ENCODE measurements around the gene ERC1.

Gene ERC1

DNA sequence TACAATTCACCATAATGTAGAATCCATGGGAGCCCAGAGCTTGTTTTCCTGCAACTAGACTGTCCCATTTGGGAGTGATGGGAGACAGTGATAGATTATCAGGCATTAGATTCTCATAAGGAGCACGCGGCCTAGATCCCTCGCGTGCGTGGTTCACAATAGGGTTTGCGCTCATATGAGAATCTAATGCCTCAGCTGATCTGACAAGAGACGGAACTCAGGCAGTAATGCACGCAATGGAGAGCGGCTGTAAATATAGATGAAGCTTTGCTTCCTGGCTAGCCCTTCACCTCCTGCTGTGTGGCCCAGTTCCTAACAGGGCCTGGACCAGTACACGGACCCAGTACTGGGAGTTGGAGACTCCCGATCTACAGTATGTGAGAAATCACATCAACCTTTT lies 476.7 kb downstream of the ERC1 start:
- H3K4me3 ChIP-seq (ENCODE audit: low read depth, low read length): no peak overlapping the region
- TF ChIP-seq, protein P1, sequence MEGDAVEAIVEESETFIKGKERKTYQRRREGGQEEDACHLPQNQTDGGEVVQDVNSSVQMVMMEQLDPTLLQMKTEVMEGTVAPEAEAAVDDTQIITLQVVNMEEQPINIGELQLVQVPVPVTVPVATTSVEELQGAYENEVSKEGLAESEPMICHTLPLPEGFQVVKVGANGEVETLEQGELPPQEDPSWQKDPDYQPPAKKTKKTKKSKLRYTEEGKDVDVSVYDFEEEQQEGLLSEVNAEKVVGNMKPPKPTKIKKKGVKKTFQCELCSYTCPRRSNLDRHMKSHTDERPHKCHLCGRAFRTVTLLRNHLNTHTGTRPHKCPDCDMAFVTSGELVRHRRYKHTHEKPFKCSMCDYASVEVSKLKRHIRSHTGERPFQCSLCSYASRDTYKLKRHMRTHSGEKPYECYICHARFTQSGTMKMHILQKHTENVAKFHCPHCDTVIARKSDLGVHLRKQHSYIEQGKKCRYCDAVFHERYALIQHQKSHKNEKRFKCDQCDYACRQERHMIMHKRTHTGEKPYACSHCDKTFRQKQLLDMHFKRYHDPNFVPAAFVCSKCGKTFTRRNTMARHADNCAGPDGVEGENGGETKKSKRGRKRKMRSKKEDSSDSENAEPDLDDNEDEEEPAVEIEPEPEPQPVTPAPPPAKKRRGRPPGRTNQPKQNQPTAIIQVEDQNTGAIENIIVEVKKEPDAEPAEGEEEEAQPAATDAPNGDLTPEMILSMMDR (IDR thresholded peaks at IDR 0.05; ENCODE audit: low read depth, low read length): no peak

DNA sequence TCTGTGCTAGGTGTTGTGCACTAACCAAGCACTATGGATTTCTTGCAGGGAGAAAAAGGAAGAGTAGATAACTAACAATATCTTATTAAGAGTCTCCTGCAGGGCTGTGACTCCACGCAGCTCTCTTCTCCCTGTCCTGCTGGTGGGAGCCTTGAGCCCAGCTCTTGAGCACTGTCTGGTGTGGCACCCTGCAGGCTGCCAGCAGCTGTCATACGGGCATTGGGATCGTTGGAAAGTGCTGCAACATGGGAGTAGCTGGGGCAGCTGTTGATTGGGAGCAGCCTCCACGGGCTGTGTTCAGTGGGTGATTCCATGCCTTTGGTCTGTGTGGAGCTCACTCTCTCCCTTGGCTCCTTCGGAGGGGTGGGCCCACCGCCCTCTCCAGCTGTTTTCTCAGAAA lies 478.0 kb downstream of the ERC1 start:
- no peak overlapping the region for H3K4me3 ChIP-seq (ENCODE audit: low read depth, low read length)
- TF ChIP-seq, protein P1 (IDR thresholded peaks at IDR 0.05; ENCODE audit: low read depth, low read length): no peak

DNA sequence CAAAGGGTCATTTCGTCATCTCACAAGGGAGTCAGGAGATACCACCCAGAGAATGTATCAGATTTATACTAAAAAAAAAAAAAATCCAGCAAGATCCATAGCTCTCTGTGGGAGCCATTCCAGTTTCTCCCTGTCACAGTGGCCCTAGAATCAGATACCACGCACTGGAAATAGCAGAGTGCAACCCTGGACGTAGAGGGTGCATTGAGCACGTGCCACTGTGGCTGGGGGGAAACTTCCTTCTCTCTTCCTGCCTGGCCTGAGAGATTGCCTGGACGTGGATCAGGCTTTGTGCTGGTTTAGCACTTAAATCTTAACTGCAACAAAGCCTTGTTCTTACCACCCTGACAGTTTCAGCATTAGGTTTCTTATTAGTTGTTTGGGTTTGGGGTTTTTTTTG lies 479.0 kb downstream of the ERC1 start:
- TF ChIP-seq, protein P1 (IDR thresholded peaks at IDR 0.05; ENCODE audit: low read depth, low read length): no peak
- H3K4me3 ChIP-seq (ENCODE audit: low read depth, low read length): no peak overlapping the region

DNA sequence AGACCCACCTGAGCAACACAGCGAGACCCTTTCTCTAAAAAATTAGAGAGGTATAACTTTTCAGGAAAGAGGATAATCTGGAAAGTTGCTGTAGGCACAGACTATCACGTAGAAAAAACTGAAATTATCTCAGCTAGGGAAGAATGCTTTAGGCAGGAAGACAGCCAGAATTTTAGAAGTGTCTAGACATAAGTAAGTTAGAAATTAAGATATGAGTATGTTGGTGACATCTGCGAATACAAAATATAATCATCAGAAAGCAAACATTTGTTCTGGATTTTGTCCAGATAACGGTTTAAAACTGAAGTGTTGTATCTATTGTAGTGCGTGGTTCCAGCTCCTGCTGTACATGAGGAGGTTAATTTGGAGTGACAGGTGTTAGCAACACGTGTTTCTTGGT lies 480.2 kb downstream of the ERC1 start:
- TF ChIP-seq, protein P1 (IDR thresholded peaks at IDR 0.05; ENCODE audit: low read depth, low read length): no peak

DNA sequence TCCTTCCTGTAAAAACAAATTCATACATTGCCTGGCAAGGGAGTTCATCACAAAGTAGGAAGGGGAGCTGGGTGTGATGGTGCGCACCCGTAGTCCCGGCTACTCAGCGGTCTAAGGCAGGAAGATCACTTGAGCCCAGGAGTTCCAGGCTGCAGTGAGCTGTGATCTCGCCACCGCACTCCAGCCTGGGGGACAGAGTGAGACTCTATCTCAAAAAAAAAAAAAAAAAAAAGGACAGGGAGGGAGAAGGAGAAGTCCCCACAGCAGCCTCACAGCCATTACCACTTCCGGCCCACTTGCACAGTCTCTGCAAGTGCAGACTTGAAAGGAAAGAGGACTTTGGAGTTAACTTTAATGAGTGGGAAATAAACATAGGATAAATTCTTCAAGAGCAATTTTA lies 482.4 kb downstream of the ERC1 start:
- TF ChIP-seq, protein P1 (IDR thresholded peaks at IDR 0.05; ENCODE audit: low read depth, low read length): no peak

More for the DNA sequence above, 480.2 kb downstream of the ERC1 start:
- H3K4me3 ChIP-seq (ENCODE audit: low read depth, low read length): no peak overlapping the region

DNA sequence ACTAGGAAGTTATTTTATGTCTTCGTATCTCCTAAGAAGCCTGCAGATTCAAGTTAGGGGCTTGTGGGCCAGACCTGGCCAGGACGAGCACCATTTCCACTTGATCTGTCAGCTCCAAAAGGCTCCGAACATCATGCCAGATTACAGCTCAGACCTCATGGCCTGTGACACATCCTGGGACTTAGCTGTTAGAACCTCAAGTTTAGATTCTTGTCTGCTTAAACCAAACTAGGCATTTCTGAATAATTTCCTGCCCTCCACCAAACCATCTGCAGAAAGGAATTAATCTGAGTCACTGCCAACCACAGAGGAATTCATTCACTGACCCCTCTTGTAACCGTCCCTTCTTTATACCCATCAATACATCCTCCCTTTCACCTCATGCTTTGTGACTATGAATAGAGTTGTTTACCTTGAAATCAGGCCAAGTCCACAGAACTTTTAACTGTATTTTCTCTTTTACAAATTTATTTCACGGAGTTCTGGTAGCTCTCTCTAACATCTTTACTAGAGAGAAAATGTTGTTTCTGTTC lies 483.1 kb downstream of the ERC1 start:
- TF ChIP-seq, protein P1 (IDR thresholded peaks at IDR 0.05; ENCODE audit: low read depth, low read length): no peak
- H3K4me3 ChIP-seq (ENCODE audit: low read depth, low read length): peak overlapping the region; percentile 37

More for the DNA sequence above, 482.4 kb downstream of the ERC1 start:
- no peak overlapping the region for H3K4me3 ChIP-seq (ENCODE audit: low read depth, low read length)

DNA sequence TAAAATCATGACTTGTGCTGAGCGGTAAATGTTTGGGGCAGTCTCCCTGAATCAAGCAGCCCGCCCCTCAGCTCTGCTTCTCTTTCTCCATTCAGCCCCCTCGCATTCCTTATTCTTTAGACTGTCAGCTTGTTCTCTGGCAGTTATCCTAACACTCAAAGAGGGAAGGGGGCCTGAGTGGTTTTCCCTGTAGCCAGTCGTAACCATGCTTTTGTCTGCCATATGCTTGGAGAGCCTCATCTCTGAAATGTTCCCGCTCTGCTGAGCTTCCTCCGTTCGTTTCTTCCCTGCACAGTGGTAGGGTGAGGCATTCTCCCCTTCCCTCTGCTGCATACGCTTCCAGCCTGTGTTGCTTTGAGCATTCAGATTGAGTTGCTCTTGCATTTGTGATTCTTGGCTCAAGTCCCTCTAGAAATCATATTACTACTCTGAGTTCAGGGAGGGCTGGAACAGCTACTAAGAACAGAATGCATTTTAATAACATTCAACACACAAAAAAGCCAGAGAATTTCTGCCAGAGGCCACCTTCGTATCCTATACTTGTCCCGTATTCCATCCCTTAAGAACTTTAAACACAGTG lies 483.6 kb downstream of the ERC1 start:
- H3K4me3 ChIP-seq (ENCODE audit: low read depth, low read length): peak overlapping the region; percentile 37
- TF ChIP-seq, protein P1 (IDR thresholded peaks at IDR 0.05; ENCODE audit: low read depth, low read length): no peak
